Fibroblast of the aortic adventitia (primary cell): ENCODE data around the gene C2CD2. TPM values are rescaled to one million over a fixed set of nuclear protein-coding genes. Genes with fewer than 3 reads are reported as not detected.
"Not testable (repeated sequence)": the region's sequence is repeated elsewhere in the genome, so short reads cannot be mapped to it uniquely, and the experiment has no call there.

Experiments used
- DNase-seq: peaks from one replicate; pipeline ENCODE4 v3.0.0-alpha.2; 2010; ENCODE audit warnings: low read depth
- H3K4me3 ChIP-seq: 2 replicates; pipeline ENCODE4 v1.5.1; 2011; ENCODE audit warnings: low read depth, mild to moderate bottlenecking, control low read depth, low read length, moderate library complexity
- total RNA-seq: library from RNA; depleted of rRNA; stranded (reverse); fragments of >200 nt; gene quantifications from 2 replicates; pipeline ENCODE4 v1.2.3, GENCODE V29; 2012; ENCODE audit warnings: low replicate concordance
- TF ChIP-seq, protein P1 (sequence below): IDR thresholded peaks from 2 replicates; pipeline ENCODE4 v1.5.1; 2011; ENCODE audit warnings: mild to moderate bottlenecking, low read length, control low read depth, inconsistent platforms; ENCODE audit not compliant: insufficient read depth

The C2CD2 gene
- total RNA-seq, 1 donor: 20.2 TPM

DNA sequence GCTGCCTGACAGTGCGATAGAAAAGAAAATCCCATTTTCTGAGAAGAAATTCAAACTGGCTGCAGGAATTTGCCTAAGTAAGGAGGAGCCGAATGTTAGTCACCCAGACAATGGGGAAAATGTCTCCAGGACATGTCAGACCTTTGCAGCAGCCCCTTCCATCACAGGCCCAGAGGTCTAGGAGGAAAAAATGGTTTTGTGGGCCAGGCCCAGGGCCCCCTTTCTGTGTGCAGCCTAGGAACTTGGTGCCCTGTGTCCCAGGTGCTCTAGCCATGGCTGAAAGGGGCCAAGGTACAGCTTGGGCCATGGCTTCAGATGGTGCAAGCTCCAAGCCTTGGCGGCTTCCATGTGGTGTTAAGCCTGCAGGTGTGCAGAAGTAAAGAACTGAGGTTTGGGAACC, 41.8 kb upstream of the C2CD2 start:
- TF ChIP-seq, protein P1, sequence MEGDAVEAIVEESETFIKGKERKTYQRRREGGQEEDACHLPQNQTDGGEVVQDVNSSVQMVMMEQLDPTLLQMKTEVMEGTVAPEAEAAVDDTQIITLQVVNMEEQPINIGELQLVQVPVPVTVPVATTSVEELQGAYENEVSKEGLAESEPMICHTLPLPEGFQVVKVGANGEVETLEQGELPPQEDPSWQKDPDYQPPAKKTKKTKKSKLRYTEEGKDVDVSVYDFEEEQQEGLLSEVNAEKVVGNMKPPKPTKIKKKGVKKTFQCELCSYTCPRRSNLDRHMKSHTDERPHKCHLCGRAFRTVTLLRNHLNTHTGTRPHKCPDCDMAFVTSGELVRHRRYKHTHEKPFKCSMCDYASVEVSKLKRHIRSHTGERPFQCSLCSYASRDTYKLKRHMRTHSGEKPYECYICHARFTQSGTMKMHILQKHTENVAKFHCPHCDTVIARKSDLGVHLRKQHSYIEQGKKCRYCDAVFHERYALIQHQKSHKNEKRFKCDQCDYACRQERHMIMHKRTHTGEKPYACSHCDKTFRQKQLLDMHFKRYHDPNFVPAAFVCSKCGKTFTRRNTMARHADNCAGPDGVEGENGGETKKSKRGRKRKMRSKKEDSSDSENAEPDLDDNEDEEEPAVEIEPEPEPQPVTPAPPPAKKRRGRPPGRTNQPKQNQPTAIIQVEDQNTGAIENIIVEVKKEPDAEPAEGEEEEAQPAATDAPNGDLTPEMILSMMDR: no peak
- H3K4me3 ChIP-seq: no peak overlapping the region
- no peak for DNase-seq

DNA sequence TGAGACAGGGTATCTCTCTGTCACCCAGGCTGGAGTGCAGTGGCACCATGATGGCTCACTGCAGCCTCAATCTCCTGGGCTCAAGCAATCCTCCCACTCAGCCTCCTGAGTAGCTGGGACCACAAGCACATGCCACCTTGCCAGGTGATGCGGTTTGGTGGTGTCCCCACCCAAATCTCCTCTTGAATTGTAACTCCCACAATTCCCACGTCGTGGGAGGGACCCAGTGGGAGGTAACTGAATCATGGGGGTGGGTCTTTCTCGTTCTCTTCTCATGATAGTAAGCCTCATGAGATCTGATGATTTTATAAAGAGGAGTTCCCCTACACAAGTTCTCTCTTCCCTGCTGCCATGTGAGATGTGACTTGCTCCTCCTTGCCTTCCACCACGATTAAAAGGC, 40.8 kb upstream of the C2CD2 start:
- not testable (repeated sequence) for H3K4me3 ChIP-seq, DNase-seq

DNA sequence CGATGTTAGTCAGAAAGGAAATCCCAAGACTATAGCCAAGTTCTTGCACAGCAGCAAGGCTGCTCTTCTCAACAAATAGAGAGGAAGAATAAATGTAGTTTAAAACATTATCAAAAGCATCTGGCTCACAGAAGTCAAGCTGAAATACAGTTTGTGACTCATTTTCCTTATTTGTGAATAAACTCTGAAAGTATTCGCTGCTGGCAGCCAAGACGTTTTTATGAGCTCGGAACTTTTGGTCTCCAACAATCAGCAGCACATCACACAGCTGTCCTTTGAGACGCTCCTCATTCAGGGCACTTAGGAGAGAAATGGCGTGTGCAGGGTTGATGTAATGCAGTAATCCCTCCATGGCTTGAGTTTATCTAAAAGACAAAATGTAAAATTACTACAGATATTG, 39.9 kb upstream of the C2CD2 start:
- DNase-seq: peak; percentile 86
- TF ChIP-seq, protein P1: no peak
- H3K4me3 ChIP-seq: no peak overlapping the region

DNA sequence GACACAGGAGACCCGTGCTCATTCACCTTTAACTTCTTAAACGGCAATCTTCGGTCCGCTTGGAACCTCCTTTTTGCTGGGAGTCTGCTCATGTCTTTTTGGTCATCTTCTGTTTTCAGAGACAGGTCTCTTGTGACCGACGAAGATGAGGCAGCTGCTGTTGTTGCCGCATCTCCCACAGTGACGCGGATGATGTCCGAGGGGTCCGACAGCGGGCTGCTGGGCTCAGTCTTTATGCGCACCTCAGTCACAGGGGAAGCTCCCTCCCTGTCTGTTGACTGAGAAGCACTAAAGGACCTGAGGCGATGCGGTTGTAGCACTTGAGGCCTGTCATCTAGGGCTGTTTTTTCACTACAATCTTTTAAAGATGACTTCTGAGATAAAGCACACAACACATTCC, 38.8 kb upstream of the C2CD2 start:
- DNase-seq: no peak
- no peak overlapping the region for H3K4me3 ChIP-seq
- TF ChIP-seq, protein P1: no peak

DNA sequence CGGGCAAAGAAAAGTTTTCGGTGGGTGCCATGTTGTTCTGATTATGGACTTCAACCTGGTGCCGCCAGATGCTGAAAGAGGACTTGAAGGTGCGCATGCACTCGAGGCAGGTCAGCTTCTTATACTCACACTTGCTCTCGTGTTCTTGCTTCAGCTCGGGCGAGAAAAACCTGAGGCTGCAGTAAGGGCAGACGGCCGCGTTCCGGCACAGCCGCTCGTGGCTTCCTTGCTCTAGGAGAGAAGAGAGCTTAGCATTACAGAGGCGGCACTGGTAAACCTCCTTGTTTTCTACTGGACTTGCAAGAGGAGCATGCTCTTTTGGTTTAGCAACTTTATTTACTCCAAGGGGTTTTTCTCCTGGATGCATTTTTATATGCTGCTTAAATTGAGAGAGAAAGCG, 37.8 kb upstream of the C2CD2 start:
- TF ChIP-seq, protein P1: no peak
- no peak for DNase-seq
- H3K4me3 ChIP-seq: no peak overlapping the region

DNA sequence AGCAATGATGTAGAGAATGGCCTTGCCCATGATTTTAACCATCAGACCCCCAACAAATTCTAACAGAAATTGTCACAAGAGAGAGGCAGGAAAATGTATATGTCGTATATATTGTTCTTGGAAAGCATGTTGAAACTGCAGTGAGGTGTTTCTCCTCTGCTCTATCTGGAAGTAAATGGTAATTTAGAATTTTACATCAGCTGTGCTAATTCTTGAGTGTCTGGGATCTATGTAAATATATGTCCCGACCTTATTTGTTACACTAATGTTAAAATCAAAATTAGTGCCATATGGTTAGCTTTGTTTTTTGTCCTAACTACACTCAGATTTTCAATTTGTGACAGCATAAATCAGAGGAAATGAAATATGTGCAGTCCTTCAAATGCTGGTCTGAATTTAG, 35.9 kb upstream of the C2CD2 start:
- TF ChIP-seq, protein P1: no peak
- no peak for DNase-seq
- H3K4me3 ChIP-seq: no peak overlapping the region

DNA sequence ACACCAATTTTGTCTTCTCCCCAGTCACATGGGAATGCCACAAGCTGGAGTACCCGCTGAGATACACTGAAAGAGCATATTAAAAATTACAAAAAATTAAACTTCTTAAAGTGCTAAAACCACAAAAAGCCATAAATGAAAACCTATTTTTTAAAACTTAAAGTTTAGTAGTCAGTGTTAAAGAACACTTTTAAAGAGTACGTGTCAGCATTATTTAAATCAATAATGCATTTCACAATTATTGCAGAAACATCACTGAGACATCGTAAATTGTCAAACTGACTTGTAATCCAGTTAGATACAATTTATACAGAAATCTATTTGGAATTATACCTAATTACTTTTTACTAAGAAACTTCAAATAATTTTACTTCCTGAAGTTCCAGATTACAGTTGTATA, 33.5 kb upstream of the C2CD2 start:
- TF ChIP-seq, protein P1: no peak
- DNase-seq: no peak
- H3K4me3 ChIP-seq: no peak overlapping the region
